HCT116 (cell line): ENCODE results near the gene UNC80. TPM values are rescaled to one million over a fixed set of nuclear protein-coding genes. Genes with fewer than 3 reads are reported as not detected.

Source experiments
- ATAC-seq: fragments of 200-7000 bp; cut with Tn5 transposase; 2 replicates; pipeline ENCODE4 v1.9.1; 2020; ENCODE audit warnings: mild to moderate bottlenecking, moderate library complexity
- BruUV-seq: library from RNA; stranded (reverse); fragments of 400-500 nt; replicated peaks from 2 replicates; lab custom pipeline; 2021; lab: Mats Ljungman, UMichigan
- CTCF ChIA-PET: fragments of 300-600 bp; sonication (Branson Sonifier 250); formaldehyde crosslinking; loops from one replicate; lab custom pipeline; 2021; ENCODE audit warnings: antibody characterized with exemption; lab: Charles Lee
- POLR2A ChIA-PET: fragments of 300-600, 350-600 bp; sonication (Branson Sonifier 250); formaldehyde crosslinking; loops from one replicate; lab custom pipeline; 2021; ENCODE audit warnings: antibody characterized with exemption; lab: Charles Lee
- RAD21 ChIA-PET, 2 experiments: fragments of 300-600 bp; sonication (Branson Sonifier 250); formaldehyde crosslinking; loops; one replicate each; lab custom pipeline; 2023; ENCODE audit warnings: low total read pairs in 2 of 2; ENCODE audit not compliant: uncharacterized antibody in 2 of 2, unreplicated experiment in 2 of 2, low non-redundant PET in 1 of 2; lab: Charles Lee
- DNase-seq: peaks from one replicate; pipeline ENCODE4 v3.0.0-alpha.2; 2010; ENCODE audit warnings: low read depth, low spot score
- H2AFZ ChIP-seq: fragments of 200-600 bp; shearing (Covaris generic), sonication (generic); 2 replicates; pipeline ENCODE4 v1.6.1; 2017; ENCODE audit warnings: low read depth, mixed run types, mixed read lengths, antibody characterized with exemption, low read length; ENCODE audit not compliant: poor library complexity, severe bottlenecking
- H3K27ac ChIP-seq: 2 replicates; pipeline ENCODE4 v1.5.1; 2012; ENCODE audit warnings: low read depth, low read length
- H3K27me3 ChIP-seq: fragments of 200-600 bp; sonication (generic); 2 replicates; pipeline ENCODE4 v1.6.1; 2016; ENCODE audit warnings: mixed run types, low read length, mixed read lengths; ENCODE audit not compliant: insufficient read depth
- H3K36me3 ChIP-seq, 2 experiments: fragments of 200-500 bp in 1 of 2; fragments of 200-600 bp in 1 of 2; sonication (Bioruptor generic) in 1 of 2; sonication (generic) in 1 of 2; 2 replicates each; pipeline versions ENCODE4 v1.5.1 to v1.6.1; 2014 to 2016; ENCODE audit warnings: low read length in 2 of 2, inconsistent platforms in 1 of 2, mixed read lengths in 1 of 2, mixed run types in 1 of 2; ENCODE audit not compliant: insufficient read depth in 2 of 2, control insufficient read depth in 1 of 2
- H3K4me1 ChIP-seq, 2 experiments: fragments of 200-600 bp in 1 of 2; sonication (generic) in 1 of 2; 2 replicates each; pipeline versions ENCODE4 v1.5.1 to v1.6.1; 2012 to 2017; ENCODE audit warnings: low read length in 2 of 2, inconsistent platforms in 1 of 2, mild to moderate bottlenecking in 1 of 2, mixed read lengths in 1 of 2, mixed run types in 1 of 2, moderate library complexity in 1 of 2; ENCODE audit not compliant: insufficient read depth in 2 of 2, control insufficient read depth in 1 of 2
- H3K4me2 ChIP-seq: fragments of 200-600 bp; sonication (generic); 2 replicates; pipeline ENCODE4 v1.6.1; 2017; ENCODE audit warnings: mixed run types, low read length, mixed read lengths
- H3K4me3 ChIP-seq, 2 experiments: fragments of 200-600 bp in 1 of 2; sonication (generic) in 1 of 2; replicated peaks in 1 of 2; 2 replicates each; pipeline ENCODE4 v1.5.1; 2011 to 2016; ENCODE audit warnings: low read length in 2 of 2, control low read depth in 1 of 2, low read depth in 1 of 2, mild to moderate bottlenecking in 1 of 2, mixed read lengths in 1 of 2, mixed run types in 1 of 2
- H3K79me2 ChIP-seq: fragments of 200-600 bp; sonication (generic); 2 replicates; pipeline ENCODE4 v1.6.1; 2017; ENCODE audit warnings: mild to moderate bottlenecking, mixed run types, low read length, moderate library complexity, mixed read lengths; ENCODE audit not compliant: insufficient read depth
- H3K9ac ChIP-seq: fragments of 200-600 bp; sonication (generic); 2 replicates; pipeline ENCODE4 v1.6.1; 2016; ENCODE audit warnings: low read length, mixed read lengths
- H3K9me2 ChIP-seq: fragments of 200-600 bp; sonication (generic), shearing (Covaris generic); 2 replicates; pipeline ENCODE4 v1.6.1; 2017; ENCODE audit warnings: mixed run types, mild to moderate bottlenecking, moderate library complexity; ENCODE audit not compliant: insufficient read depth
- H3K9me3 ChIP-seq, 2 experiments: fragments of 200-500 bp in 1 of 2; fragments of 200-600 bp in 1 of 2; sonication (Bioruptor generic) in 1 of 2; sonication (generic) in 1 of 2; 2 replicates each; pipeline ENCODE4 v1.6.1; 2014 to 2017; ENCODE audit warnings: low read length in 2 of 2, mixed read lengths in 2 of 2, inconsistent platforms in 1 of 2, low read depth in 1 of 2, mild to moderate bottlenecking in 1 of 2, mixed run types in 1 of 2, moderate library complexity in 1 of 2; ENCODE audit not compliant: control insufficient read depth in 1 of 2, insufficient read depth in 1 of 2
- H4K20me1 ChIP-seq: fragments of 200-600 bp; sonication (generic), shearing (Covaris generic); 2 replicates; pipeline ENCODE4 v1.6.1; 2017; ENCODE audit warnings: mixed run types, mild to moderate bottlenecking, moderate library complexity; ENCODE audit not compliant: insufficient read depth
- EGR1 ChIP-seq: IDR thresholded peaks from 2 replicates; pipeline ENCODE4 v1.6.1; 2012; ENCODE audit warnings: low read depth
- FOSL1 ChIP-seq: IDR thresholded peaks from 2 replicates; pipeline ENCODE4 v1.6.1; 2012; ENCODE audit warnings: low read depth
- POLR2A ChIP-seq: IDR thresholded peaks from 2 replicates; pipeline ENCODE4 v1.7.0; 2011; ENCODE audit warnings: borderline replicate concordance; ENCODE audit not compliant: insufficient read depth, insufficient read length; ENCODE audit errors: extremely low read depth
- RAD21 ChIP-seq: IDR thresholded peaks from 2 replicates; pipeline ENCODE4 v1.6.1; 2012; ENCODE audit warnings: low read depth, mild to moderate bottlenecking
- SP1 ChIP-seq: IDR thresholded peaks from 2 replicates; pipeline ENCODE4 v1.6.1; 2012; ENCODE audit warnings: low read depth
- ZFX ChIP-seq: fragments of 450-650 bp; IDR thresholded peaks from 2 replicates; pipeline ENCODE4 v1.6.1; 2017
- intact Hi-C: fragments of 100-400 bp; cut with micrococcal nuclease; formaldehyde crosslinking; loops from 2 replicates; pipeline ENCODE4 v1.10.0; 2022
- total RNA-seq: library from RNA; stranded (reverse); gene quantifications from one replicate; pipeline ENCODE4 v1.2.1, GENCODE V29; 2021; ENCODE audit not compliant: unreplicated experiment
- TF ChIP-seq, protein P1 (sequence below): IDR thresholded peaks from 2 replicates; pipeline ENCODE4 v1.6.1; 2012; ENCODE audit warnings: low read depth
- TF ChIP-seq, protein P2 (sequence below): IDR thresholded peaks from 2 replicates; pipeline ENCODE4 v1.6.1; 2012
- TF ChIP-seq, protein P3 (sequence below): IDR thresholded peaks from 2 replicates; pipeline ENCODE4 v1.6.1; 2012
- TF ChIP-seq, protein P4 (sequence below): IDR thresholded peaks from 2 replicates; pipeline ENCODE4 v1.6.1; 2011; ENCODE audit warnings: mild to moderate bottlenecking, low read length, moderate library complexity; ENCODE audit not compliant: insufficient replicate concordance; ENCODE audit errors: extremely low read depth

UNC80 gene
- total RNA-seq, 1 experiment from 2014 or later: not detected

DNA sequence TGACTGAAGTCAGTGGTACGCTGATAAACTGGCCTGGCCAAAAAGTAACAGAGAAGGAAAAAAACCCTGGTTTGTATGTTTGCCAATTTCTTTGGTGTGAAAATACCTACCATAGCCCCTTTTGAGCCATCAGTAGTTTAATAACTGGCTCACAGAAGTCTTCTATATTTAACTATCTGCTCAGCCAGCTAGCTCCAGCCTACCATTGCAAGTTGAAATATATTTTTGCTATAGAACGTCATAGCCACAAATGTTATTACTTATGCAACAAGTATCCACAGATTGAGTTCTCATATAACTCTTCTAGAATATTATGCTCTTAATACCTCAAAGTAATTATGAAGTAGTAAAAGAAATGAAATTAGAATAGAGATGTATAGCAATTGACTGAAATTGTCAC lies 256.0 kb downstream of the UNC80 start (continued):
- TF ChIP-seq, protein P1, sequence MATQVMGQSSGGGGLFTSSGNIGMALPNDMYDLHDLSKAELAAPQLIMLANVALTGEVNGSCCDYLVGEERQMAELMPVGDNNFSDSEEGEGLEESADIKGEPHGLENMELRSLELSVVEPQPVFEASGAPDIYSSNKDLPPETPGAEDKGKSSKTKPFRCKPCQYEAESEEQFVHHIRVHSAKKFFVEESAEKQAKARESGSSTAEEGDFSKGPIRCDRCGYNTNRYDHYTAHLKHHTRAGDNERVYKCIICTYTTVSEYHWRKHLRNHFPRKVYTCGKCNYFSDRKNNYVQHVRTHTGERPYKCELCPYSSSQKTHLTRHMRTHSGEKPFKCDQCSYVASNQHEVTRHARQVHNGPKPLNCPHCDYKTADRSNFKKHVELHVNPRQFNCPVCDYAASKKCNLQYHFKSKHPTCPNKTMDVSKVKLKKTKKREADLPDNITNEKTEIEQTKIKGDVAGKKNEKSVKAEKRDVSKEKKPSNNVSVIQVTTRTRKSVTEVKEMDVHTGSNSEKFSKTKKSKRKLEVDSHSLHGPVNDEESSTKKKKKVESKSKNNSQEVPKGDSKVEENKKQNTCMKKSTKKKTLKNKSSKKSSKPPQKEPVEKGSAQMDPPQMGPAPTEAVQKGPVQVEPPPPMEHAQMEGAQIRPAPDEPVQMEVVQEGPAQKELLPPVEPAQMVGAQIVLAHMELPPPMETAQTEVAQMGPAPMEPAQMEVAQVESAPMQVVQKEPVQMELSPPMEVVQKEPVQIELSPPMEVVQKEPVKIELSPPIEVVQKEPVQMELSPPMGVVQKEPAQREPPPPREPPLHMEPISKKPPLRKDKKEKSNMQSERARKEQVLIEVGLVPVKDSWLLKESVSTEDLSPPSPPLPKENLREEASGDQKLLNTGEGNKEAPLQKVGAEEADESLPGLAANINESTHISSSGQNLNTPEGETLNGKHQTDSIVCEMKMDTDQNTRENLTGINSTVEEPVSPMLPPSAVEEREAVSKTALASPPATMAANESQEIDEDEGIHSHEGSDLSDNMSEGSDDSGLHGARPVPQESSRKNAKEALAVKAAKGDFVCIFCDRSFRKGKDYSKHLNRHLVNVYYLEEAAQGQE: no peak
- TF ChIP-seq RAD21 (no peak), FOSL1 (no peak), EGR1 (no peak)

DNA sequence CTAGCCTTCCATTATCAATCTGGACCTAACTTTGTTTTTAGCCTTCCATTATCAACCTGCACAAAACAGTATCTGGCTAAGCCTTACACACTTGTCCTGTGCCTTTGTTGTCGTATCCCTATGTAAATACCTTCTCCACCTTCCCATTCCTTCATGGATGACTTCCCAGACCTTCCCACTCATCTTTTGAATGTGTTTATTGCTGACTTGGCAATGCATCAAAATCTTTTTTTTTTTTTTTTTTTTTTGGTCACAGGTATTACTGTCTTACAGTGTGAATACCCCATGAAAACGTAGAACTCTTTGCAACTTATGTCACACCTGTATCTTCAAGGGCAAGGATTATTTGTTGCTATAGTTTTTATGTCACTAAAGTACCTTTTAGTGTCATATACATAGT lies 256.5 kb downstream of the UNC80 start:
- RAD21 ChIA-PET: no interaction called here
- intact Hi-C loops: no loop called here
- CTCF ChIA-PET: no interaction called here
- H3K27me3 ChIP-seq: no peaks in the 10 kb centered on the region
- no peaks in the 10 kb centered on the region for H4K20me1 ChIP-seq
- no peak overlapping the region for H3K9ac ChIP-seq
- H3K36me3 ChIP-seq: peaks cover 4 to 13% of the 10 kb centered on the region in 2 experiments; a peak in 3 of 4 replicates
- no peaks in the 10 kb centered on the region for H3K9me3 ChIP-seq
- no peak for DNase-seq
- H3K4me3 ChIP-seq: no peak overlapping the region
- H2AFZ ChIP-seq: no peak overlapping the region
- TF ChIP-seq, protein P1: no peak
- no peak for TF ChIP-seq POLR2A
- TF ChIP-seq, protein P2, sequence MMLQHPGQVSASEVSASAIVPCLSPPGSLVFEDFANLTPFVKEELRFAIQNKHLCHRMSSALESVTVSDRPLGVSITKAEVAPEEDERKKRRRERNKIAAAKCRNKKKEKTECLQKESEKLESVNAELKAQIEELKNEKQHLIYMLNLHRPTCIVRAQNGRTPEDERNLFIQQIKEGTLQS: no peak
- no peak for TF ChIP-seq ZFX
- TF ChIP-seq SP1: no peak
- TF ChIP-seq, protein P3, sequence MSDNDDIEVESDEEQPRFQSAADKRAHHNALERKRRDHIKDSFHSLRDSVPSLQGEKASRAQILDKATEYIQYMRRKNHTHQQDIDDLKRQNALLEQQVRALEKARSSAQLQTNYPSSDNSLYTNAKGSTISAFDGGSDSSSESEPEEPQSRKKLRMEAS: no peak
- TF ChIP-seq, protein P4, sequence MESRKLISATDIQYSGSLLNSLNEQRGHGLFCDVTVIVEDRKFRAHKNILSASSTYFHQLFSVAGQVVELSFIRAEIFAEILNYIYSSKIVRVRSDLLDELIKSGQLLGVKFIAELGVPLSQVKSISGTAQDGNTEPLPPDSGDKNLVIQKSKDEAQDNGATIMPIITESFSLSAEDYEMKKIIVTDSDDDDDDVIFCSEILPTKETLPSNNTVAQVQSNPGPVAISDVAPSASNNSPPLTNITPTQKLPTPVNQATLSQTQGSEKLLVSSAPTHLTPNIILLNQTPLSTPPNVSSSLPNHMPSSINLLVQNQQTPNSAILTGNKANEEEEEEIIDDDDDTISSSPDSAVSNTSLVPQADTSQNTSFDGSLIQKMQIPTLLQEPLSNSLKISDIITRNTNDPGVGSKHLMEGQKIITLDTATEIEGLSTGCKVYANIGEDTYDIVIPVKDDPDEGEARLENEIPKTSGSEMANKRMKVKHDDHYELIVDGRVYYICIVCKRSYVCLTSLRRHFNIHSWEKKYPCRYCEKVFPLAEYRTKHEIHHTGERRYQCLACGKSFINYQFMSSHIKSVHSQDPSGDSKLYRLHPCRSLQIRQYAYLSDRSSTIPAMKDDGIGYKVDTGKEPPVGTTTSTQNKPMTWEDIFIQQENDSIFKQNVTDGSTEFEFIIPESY: no peak
- TF ChIP-seq, all 23 proteins: peak for 0
- H3K4me1 ChIP-seq: no peaks in the 10 kb centered on the region
- no peak for ATAC-seq
- no peak overlapping the region for H3K4me2 ChIP-seq
- no peaks in the 10 kb centered on the region for H3K9me2 ChIP-seq
- POLR2A ChIA-PET: no interaction called here
- no TSS peak for BruUV-seq
- H3K79me2 ChIP-seq: no peaks in the 10 kb centered on the region
- H3K27ac ChIP-seq: no peak overlapping the region
